H1 (cell line): ENCODE measurements around the gene SPHK1. TPM values are rescaled to one million over a fixed set of nuclear protein-coding genes. Genes with fewer than 3 reads are reported as not detected.
A peak's percentile ranks its signal among the peaks of the same experiment; 100 is the strongest.

ENCODE experiments used
- CHD1 ChIP-seq: IDR thresholded peaks from 2 replicates; pipeline ENCODE4 v1.6.1; 2012; ENCODE audit warnings: low read depth, low read length, improper control_type of control experiment
- CREB1 ChIP-seq: IDR thresholded peaks from 2 replicates; pipeline ENCODE4 v1.6.1; 2012; ENCODE audit warnings: inconsistent platforms
- EGR1 ChIP-seq: IDR thresholded peaks from 2 replicates; pipeline ENCODE4 v1.6.1; 2011; ENCODE audit warnings: low read depth, low read length, borderline replicate concordance
- FOSL1 ChIP-seq: IDR thresholded peaks from 2 replicates; pipeline ENCODE4 v1.6.1; 2011; ENCODE audit warnings: mild to moderate bottlenecking, low read depth, low read length, moderate library complexity; ENCODE audit not compliant: insufficient read depth
- NANOG ChIP-seq: IDR thresholded peaks from 2 replicates; pipeline ENCODE4 v1.6.1; 2011; ENCODE audit warnings: low read length, low read depth, mild to moderate bottlenecking, inconsistent platforms; ENCODE audit not compliant: insufficient read depth, poor library complexity, severe bottlenecking
- NRF1 ChIP-seq: IDR thresholded peaks from 2 replicates; pipeline ENCODE4 v1.6.1; 2011; ENCODE audit warnings: mild to moderate bottlenecking, low read depth, low read length, improper control_type of control experiment
- RNF2 ChIP-seq: fragments of 200-900, 300-1000 bp; sonication (generic); IDR thresholded peaks from 2 replicates; pipeline ENCODE4 v1.7.1; 2016; ENCODE audit warnings: borderline replicate concordance, low read depth, mild to moderate bottlenecking, antibody characterized with exemption, low read length; ENCODE audit not compliant: poor library complexity, severe bottlenecking; ENCODE audit errors: missing control alignments
- SIN3A ChIP-seq, 2 experiments: IDR thresholded peaks in 1 of 2; conservative IDR thresholded peaks in 1 of 2; 2 replicates each; pipeline ENCODE4 v1.6.1; 2011 to 2012; ENCODE audit warnings: low read length in 2 of 2, improper control_type of control experiment in 1 of 2, low read depth in 1 of 2, mild to moderate bottlenecking in 1 of 2
- SP4 ChIP-seq: IDR thresholded peaks from 2 replicates; pipeline ENCODE4 v1.6.1; 2012; ENCODE audit warnings: low read length, inconsistent platforms
- SUZ12 ChIP-seq: fragments of 200-600 bp; sonication (generic); IDR thresholded peaks from 2 replicates; pipeline ENCODE4 v1.6.1; 2012; ENCODE audit warnings: mild to moderate bottlenecking, inconsistent platforms, low read length, moderate library complexity, mixed read lengths
- TAF1 ChIP-seq: IDR thresholded peaks from 2 replicates; pipeline ENCODE4 v1.6.1; 2011; ENCODE audit warnings: mild to moderate bottlenecking, low read depth, low read length
- TAF7 ChIP-seq: optimal IDR thresholded peaks from 2 replicates; pipeline ENCODE3; 2011; ENCODE audit warnings: low read depth, mild to moderate bottlenecking, inconsistent platforms, low read length, moderate library complexity, borderline replicate concordance
- TEAD4 ChIP-seq: IDR thresholded peaks from 2 replicates; pipeline ENCODE4 v1.6.1; 2012; ENCODE audit warnings: low read depth, low read length, inconsistent platforms, mixed read lengths
- polyA plus RNA-seq, 7 experiments: library from polyadenylated mRNA; depleted of rRNA in 3 of 7; stranded (reverse) in 5 of 7; unstranded in 2 of 7; fragments of >200 nt in 5 of 7; fragments of 200-250 nt in 2 of 7; gene quantifications; 1 replicate in 5 of 7; 2 replicates in 1 of 7; 4 replicates in 1 of 7; pipeline versions ENCODE4 v1.2.1 to v1.2.3, GENCODE V29; 2011 to 2013; ENCODE audit warnings: missing spikeins in 2 of 7, mixed read lengths in 2 of 7
- total RNA-seq: library from RNA; stranded (reverse); fragmentation: NEBNext Ultra II Directional; extraction: Animal tissue kit (Norgen Biotek cat#: 25700); gene quantifications from 2 replicates; pipeline ENCODE4 v1.2.1, GENCODE V29; 2021

SPHK1 gene
- total and polyA plus RNA-seq, 2 of the 8 experiments (the other 6 are each of a cell fraction or from before 2014, with no cell fraction given): 2.4 TPM

DNA sequence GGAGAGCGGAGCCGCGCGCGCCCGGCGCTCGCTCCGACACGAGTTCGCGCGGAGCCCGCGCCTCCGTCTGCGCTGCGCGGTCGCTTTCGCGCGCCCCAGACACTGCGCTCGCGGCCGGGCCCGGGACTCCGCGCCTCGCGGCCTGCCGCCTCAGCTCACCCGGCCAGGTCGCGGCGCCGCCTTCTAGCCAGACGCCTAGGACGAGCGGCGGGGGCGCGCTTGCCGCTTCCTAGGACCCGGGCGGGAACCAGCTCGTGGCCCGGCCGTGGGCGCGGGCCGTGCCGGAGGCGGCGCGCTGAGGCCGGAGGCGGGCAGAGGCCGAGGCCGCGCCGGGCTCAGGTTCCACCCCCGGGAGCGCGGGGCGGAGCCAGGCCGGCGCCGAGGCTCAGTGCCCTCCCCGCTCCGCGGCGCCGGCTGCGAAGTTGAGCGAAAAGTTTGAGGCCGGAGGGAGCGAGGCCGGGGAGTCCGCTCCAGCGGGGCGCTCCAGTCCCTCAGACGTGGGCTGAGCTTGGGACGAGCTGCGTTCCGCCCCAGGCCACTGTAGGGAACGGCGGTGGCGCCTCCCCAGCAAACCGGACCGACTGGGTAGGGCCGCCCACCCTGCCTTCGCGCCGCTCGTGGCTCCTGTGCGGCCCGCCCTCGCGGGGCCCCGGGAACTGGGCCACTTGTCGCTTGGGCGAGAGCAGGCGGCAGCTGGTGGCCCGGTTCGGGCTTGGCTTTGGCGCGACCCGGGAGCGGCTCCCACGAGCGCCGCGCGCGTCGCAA lies at the start of gene SPHK1 (continued):
- no peak for TF ChIP-seq FOSL1
- no peak for TF ChIP-seq TEAD4
- no peak for TF ChIP-seq TAF7
- no peak for TF ChIP-seq CHD1
- no peak for TF ChIP-seq NANOG
- no peak for TF ChIP-seq EGR1
- no peak for TF ChIP-seq SP4
- TF ChIP-seq SUZ12: peak; percentile 67; the same call in 1 of the 2 replicates
- no peak for TF ChIP-seq RNF2
- no peak for TF ChIP-seq NRF1
- TF ChIP-seq SIN3A (conservative IDR thresholded peaks at IDR 0.05 in 1 of 2, IDR thresholded peaks at IDR 0.05 in 1 of 2; ENCODE audit: low read depth in 1 of 2, low read length in 2 of 2): no peak
- no peak for TF ChIP-seq CREB1
- 0 out of 2 replicates have a peak, but pooled peaks have one; percentile 27 for TF ChIP-seq TAF1
